WTC11 (cell line): ENCODE results near the gene ALOX12. TPM values are rescaled to one million over a fixed set of nuclear protein-coding genes. Genes with fewer than 3 reads are reported as not detected.

Experiments
- ATAC-seq: fragments of 200-7000 bp; cut with Tn5 transposase; 2 replicates; pipeline ENCODE4 v1.10.0; 2021; ENCODE audit warnings: mild to moderate bottlenecking, moderate library complexity
- CTCF ChIA-PET: fragments of 300-600 bp; sonication (Branson Sonifier 250); formaldehyde crosslinking; loops from one replicate; lab custom pipeline; 2021; ENCODE audit warnings: antibody characterized with exemption; lab: Charles Lee
- POLR2A ChIA-PET: fragments of 350-600 bp; sonication (Branson Sonifier 250); formaldehyde crosslinking; loops from one replicate; lab custom pipeline; 2021; ENCODE audit warnings: antibody characterized with exemption; lab: Charles Lee
- DNase-seq: peaks from one replicate; pipeline ENCODE4 v3.0.0; 2021; ENCODE audit warnings: low spot score
- H3K27ac Mint-ChIP-seq: 2 replicates; pipeline ENCODE4 v1.8.0; 2021; ENCODE audit warnings: mixed read lengths
- H3K27me3 Mint-ChIP-seq: 2 replicates; pipeline ENCODE4 v1.8.0; 2021; ENCODE audit warnings: low read depth, mild to moderate bottlenecking, moderate library complexity, mixed read lengths
- H3K36me3 Mint-ChIP-seq: 2 replicates; pipeline ENCODE4 v1.8.0; 2021; ENCODE audit warnings: mixed read lengths
- H3K4me1 Mint-ChIP-seq: 2 replicates; pipeline ENCODE4 v1.8.0; 2022; ENCODE audit warnings: mixed read lengths
- H3K4me3 Mint-ChIP-seq: 2 replicates; pipeline ENCODE4 v1.8.0; 2021; ENCODE audit warnings: mild to moderate bottlenecking, moderate library complexity, mixed read lengths
- H3K9me3 Mint-ChIP-seq: 2 replicates; pipeline ENCODE4 v1.8.0; 2021; ENCODE audit warnings: mixed read lengths
- ARID4B ChIP-seq: sonication (generic); formaldehyde crosslinking; IDR thresholded peaks from 2 replicates; pipeline ENCODE4 v1.8.0; 2023; ENCODE audit warnings: missing genetic modification reagents, mild to moderate bottlenecking, borderline replicate concordance
- ATF6 ChIP-seq: sonication (generic); formaldehyde crosslinking; IDR thresholded peaks from 2 replicates; pipeline ENCODE4 v1.8.1; 2023; ENCODE audit warnings: mild to moderate bottlenecking, missing genetic modification reagents
- ERG ChIP-seq: fragments of 250-450 bp; sonication (Bioruptor Pico); IDR thresholded peaks from 2 replicates; pipeline ENCODE4 v1.8.0; 2021; ENCODE audit warnings: mild to moderate bottlenecking
- HMGXB4 ChIP-seq: sonication (generic); formaldehyde crosslinking; IDR thresholded peaks from 2 replicates; pipeline ENCODE4 v1.8.1; 2023; ENCODE audit warnings: mild to moderate bottlenecking, moderate library complexity, missing genetic modification reagents
- JAZF1 ChIP-seq: fragments of 250-450 bp; sonication (Bioruptor Pico); IDR thresholded peaks from 2 replicates; pipeline ENCODE4 v1.9.0; 2021; ENCODE audit warnings: moderate library complexity, mild to moderate bottlenecking, inconsistent platforms
- MAX ChIP-seq: sonication (generic); formaldehyde crosslinking; IDR thresholded peaks from 2 replicates; pipeline ENCODE4 v1.8.0; 2022; ENCODE audit warnings: mild to moderate bottlenecking, missing genetic modification reagents
- NFYB ChIP-seq: sonication (generic); formaldehyde crosslinking; conservative IDR thresholded peaks from 2 replicates; pipeline ENCODE4 v1.8.0; 2022; ENCODE audit warnings: low read depth, missing genetic modification reagents
- SP1 ChIP-seq: sonication (generic); formaldehyde crosslinking; conservative IDR thresholded peaks from 2 replicates; pipeline ENCODE4 v1.8.1; 2022; ENCODE audit warnings: missing genetic modification reagents
- ZBTB21 ChIP-seq: sonication (generic); formaldehyde crosslinking; IDR thresholded peaks from 2 replicates; pipeline ENCODE4 v1.8.1; 2023; ENCODE audit warnings: mild to moderate bottlenecking, missing genetic modification reagents, borderline replicate concordance
- ZNF121 ChIP-seq: sonication (generic); formaldehyde crosslinking; IDR thresholded peaks from 2 replicates; pipeline ENCODE4 v1.8.0; 2023; ENCODE audit warnings: missing genetic modification reagents
- ZNF281 ChIP-seq: sonication (generic); formaldehyde crosslinking; IDR thresholded peaks from 2 replicates; pipeline ENCODE4 v1.8.0; 2023; ENCODE audit warnings: mild to moderate bottlenecking, missing genetic modification reagents
- ZNF317 ChIP-seq: sonication (generic); formaldehyde crosslinking; IDR thresholded peaks from 2 replicates; pipeline ENCODE4 v1.8.1; 2023; ENCODE audit warnings: low read depth, mild to moderate bottlenecking, moderate library complexity, missing genetic modification reagents, borderline replicate concordance
- ZNF396 ChIP-seq: fragments of 250-450 bp; sonication (Bioruptor Pico); IDR thresholded peaks from 2 replicates; pipeline ENCODE4 v1.8.0; 2021; ENCODE audit warnings: mild to moderate bottlenecking, moderate library complexity, borderline replicate concordance
- ZNF416 ChIP-seq: fragments of 250-450 bp; sonication (Bioruptor Pico); IDR thresholded peaks from 2 replicates; pipeline ENCODE4 v1.9.0; 2021; ENCODE audit warnings: mild to moderate bottlenecking, inconsistent platforms
- ZSCAN18 ChIP-seq: fragments of 250-450 bp; sonication (Bioruptor Pico); IDR thresholded peaks from 2 replicates; pipeline ENCODE4 v2.1.2; 2022; ENCODE audit warnings: mild to moderate bottlenecking, moderate library complexity
- total RNA-seq: library from RNA; stranded (reverse); gene quantifications from 3 replicates; pipeline ENCODE4 v1.2.3, GENCODE V29; 2021

ALOX12 gene
- total RNA-seq, 1 experiment from 2014 or later: 1.9 TPM

- H3K9me3 Mint-ChIP-seq: peaks cover 5% of the 10 kb centered on the region
- no peak overlapping the region for H3K4me3 Mint-ChIP-seq
- no peaks in the 10 kb centered on the region for H3K36me3 Mint-ChIP-seq
- H3K27me3 Mint-ChIP-seq: peaks cover 25% of the 10 kb centered on the region
- H3K4me1 Mint-ChIP-seq: peaks cover 4% of the 10 kb centered on the region
- no peak overlapping the region for H3K27ac Mint-ChIP-seq
- ATAC-seq (no peak), DNase-seq (no peak)
- ChIA-PET POLR2A (no interaction called here), CTCF (interaction anchor here (0.6 kb wide), 1 partner anchor 239 kb away, joined by 3 read pairs; no protein-coding TSS in a partner anchor)
- no peak for TF ChIP-seq NFYB (CRISPR knock-in tag)
Observed at GRCh38 chr17:6981426-6981825, 14.4 kb upstream of the ALOX12 start.

GRCh38 chr17:6985266-6985665, 10.6 kb upstream of the ALOX12 start:
- H3K9me3 Mint-ChIP-seq: no peaks in the 10 kb centered on the region
- ChIA-PET POLR2A (interaction anchor here (1.0 kb wide), 1 partner anchor 11 kb away, joined by 3 read pairs; the partner anchor contains the start of gene ALOX12), CTCF (interaction anchor here (0.6 to 1.8 kb wide), 4 partner anchors 10 to 313 kb away, joined by 3 to 9 read pairs (median 6); partner anchors contain the start of gene ALOX12)
- no peaks in the 10 kb centered on the region for H3K36me3 Mint-ChIP-seq
- DNase-seq: no peak
- no peak overlapping the region for H3K4me3 Mint-ChIP-seq
- peaks cover 26% of the 10 kb centered on the region for H3K27me3 Mint-ChIP-seq
- no peak overlapping the region for H3K27ac Mint-ChIP-seq
- H3K4me1 Mint-ChIP-seq: no peaks in the 10 kb centered on the region
- TF ChIP-seq MAX: no peak
- no peak for TF ChIP-seq ZNF317 (CRISPR knock-in tag)
- TF ChIP-seq ZBTB21: no peak
- no peak for TF ChIP-seq SP1
- TF ChIP-seq ATF6 (CRISPR knock-in tag): no peak
- no peak for TF ChIP-seq ZSCAN18 (CRISPR knock-in tag)
- TF ChIP-seq ERG (CRISPR knock-in tag): no peak
- no peak for TF ChIP-seq ARID4B (CRISPR knock-in tag)
- no peak for TF ChIP-seq HMGXB4 (CRISPR knock-in tag)
- no peak for TF ChIP-seq JAZF1 (CRISPR knock-in tag)
- TF ChIP-seq ZNF281 (CRISPR knock-in tag): no peak
- no peak for TF ChIP-seq ZNF416 (CRISPR knock-in tag)
- no peak for TF ChIP-seq ZNF121 (CRISPR knock-in tag)
- TF ChIP-seq ZNF396 (CRISPR knock-in tag): no peak
- TF ChIP-seq, all 79 proteins: peak for 0
- ATAC-seq: no peak
